Hepatocyte (in vitro differentiated cells): ENCODE data around the gene PHF21B.

Experiments
- EZH2 ChIP-seq: fragments of 200-600 bp; sonication (generic); IDR thresholded peaks from 2 replicates; pipeline ENCODE4 v1.6.1; 2016; ENCODE audit warnings: antibody characterized with exemption, mild to moderate bottlenecking, borderline replicate concordance
- EZH2phosphoT487 ChIP-seq: fragments of 200-600 bp; sonication (generic); IDR thresholded peaks from one replicate; pipeline ENCODE4 v1.6.1; 2018; ENCODE audit warnings: antibody characterized with exemption, mild to moderate bottlenecking, low read depth, moderate library complexity; ENCODE audit not compliant: unreplicated experiment, severe bottlenecking
- TF ChIP-seq, protein P1 (sequence below): fragments of 200-600 bp; sonication (generic); IDR thresholded peaks from 2 replicates; pipeline ENCODE4 v1.5.1; 2016; ENCODE audit warnings: antibody characterized with exemption, mild to moderate bottlenecking; ENCODE audit not compliant: poor library complexity

GRCh38 chr22:44936201-44936600 lies 73.6 kb downstream of the PHF21B start:
- TF ChIP-seq, protein P1, sequence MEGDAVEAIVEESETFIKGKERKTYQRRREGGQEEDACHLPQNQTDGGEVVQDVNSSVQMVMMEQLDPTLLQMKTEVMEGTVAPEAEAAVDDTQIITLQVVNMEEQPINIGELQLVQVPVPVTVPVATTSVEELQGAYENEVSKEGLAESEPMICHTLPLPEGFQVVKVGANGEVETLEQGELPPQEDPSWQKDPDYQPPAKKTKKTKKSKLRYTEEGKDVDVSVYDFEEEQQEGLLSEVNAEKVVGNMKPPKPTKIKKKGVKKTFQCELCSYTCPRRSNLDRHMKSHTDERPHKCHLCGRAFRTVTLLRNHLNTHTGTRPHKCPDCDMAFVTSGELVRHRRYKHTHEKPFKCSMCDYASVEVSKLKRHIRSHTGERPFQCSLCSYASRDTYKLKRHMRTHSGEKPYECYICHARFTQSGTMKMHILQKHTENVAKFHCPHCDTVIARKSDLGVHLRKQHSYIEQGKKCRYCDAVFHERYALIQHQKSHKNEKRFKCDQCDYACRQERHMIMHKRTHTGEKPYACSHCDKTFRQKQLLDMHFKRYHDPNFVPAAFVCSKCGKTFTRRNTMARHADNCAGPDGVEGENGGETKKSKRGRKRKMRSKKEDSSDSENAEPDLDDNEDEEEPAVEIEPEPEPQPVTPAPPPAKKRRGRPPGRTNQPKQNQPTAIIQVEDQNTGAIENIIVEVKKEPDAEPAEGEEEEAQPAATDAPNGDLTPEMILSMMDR = no peak
- TF ChIP-seq EZH2phosphoT487 (no peak), EZH2 (no peak)
